ENCODE data around the gene GLIS2.

GRCh38 chr16:4283939-4284338, 31.9 kb upstream of the GLIS2 start:
- TF ChIP-seq CHD2 (IDR thresholded peaks at IDR 0.05; ENCODE audit: low read length, partially characterized antibody), result no peak
- no peak for TF ChIP-seq JUNB (IDR thresholded peaks at IDR 0.05)
- TF ChIP-seq USF2 (IDR thresholded peaks at IDR 0.05), result no peak
- no peak for TF ChIP-seq BHLHE40 (IDR thresholded peaks at IDR 0.05; ENCODE audit: low read depth, low read length)
- no peak for TF ChIP-seq PBX3 (IDR thresholded peaks at IDR 0.05)
- TF ChIP-seq CTCF (IDR thresholded peaks at IDR 0.05), result no peak
- TF ChIP-seq ZFP36 (IDR thresholded peaks at IDR 0.05; ENCODE audit: borderline replicate concordance, partially characterized antibody), result no peak
- TF ChIP-seq RNF2 (IDR thresholded peaks at IDR 0.05; ENCODE audit: borderline replicate concordance, low read depth), result no peak
- TF ChIP-seq TFCP2L1 (CRISPR knock-in tag; IDR thresholded peaks at IDR 0.05), result no peak

All from A549 (cell line).